DLD1 (cell line): ENCODE results near the gene PRTFDC1.
"Not testable (repeated sequence)": the region's sequence is repeated elsewhere in the genome, so short reads cannot be mapped to it uniquely, and the experiment has no call there.

Source experiments
- in situ Hi-C: cut with HindIII; loops from 2 replicates; pipeline ENCODE4 v1.10.0; 2017; ENCODE audit warnings: low sequenced_read_pairs

Gene PRTFDC1

DNA sequence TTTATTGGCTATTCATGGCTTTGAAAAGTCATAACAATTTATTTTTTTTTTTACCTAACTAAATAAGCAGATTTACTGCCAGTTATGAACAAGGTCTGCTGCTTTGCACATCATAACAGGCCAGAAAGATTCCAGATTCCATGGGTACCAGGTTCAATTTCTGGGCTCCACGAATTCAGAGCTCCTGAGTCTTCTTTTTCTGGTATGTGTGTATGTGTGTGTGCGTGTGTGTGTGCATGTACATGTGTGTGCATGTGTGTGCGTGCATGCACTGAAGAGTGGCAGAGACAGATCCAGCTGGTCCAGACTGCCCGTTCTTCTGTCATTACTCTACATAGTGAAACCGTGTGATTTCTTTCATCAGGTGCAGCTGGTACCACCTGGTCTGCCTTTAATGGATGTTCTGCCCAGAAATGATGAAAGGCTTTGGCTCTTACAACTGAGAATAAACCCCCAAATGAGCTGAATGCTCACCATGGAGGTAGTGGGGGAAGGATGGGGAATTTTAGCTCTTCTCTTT, 14.6 kb upstream of the PRTFDC1 start:
- in situ Hi-C loops: no loop called here

GRCh38 chr10:24965051-24965450, 12.6 kb upstream of the PRTFDC1 start:
- in situ Hi-C loops: no loop called here

GRCh38 chr10:24963521-24964041, 11.2 kb upstream of the PRTFDC1 start:
- in situ Hi-C loops: no loop called here

- in situ Hi-C loops: no loop called here
Observed at GRCh38 chr10:24962995-24963394, 10.6 kb upstream of the PRTFDC1 start.

DNA sequence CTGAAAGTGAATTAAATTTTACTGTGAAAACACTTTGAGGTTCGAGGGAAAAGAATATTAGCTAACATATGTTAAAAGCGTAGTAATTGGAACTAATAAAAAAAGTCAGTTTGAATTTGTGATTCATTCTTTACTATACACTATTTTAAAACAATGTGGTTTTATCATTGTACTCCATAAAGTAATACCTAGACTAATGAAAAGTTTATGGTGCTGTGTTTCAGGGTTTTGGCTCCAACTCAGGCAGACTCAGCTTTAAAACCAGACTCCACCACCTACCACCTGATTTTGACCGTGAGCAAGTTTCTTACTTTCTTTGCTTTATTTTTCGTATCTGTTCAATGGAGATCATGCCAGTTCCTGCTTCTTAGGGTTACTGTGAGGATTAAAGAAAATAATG, 9.2 kb upstream of the PRTFDC1 start:
- in situ Hi-C loops: no loop called here

DNA sequence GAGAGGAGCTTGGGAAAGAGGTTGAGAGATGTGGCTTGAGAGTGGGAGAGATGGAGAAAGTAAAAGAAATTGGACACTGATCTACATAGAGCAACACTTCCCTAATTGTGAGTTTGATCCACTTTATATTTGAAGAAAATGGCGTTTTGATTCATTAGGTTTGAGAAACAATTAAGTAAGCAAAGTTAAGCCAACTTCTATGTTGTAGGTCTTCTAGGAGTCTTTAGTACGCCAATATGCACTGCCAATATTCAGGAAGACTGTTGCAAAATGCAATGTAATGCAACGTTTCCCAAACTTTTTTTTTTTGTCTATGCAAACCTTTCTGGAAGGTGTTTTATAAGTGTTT, 7.0 kb upstream of the PRTFDC1 start:
- in situ Hi-C loops: no loop called here

DNA sequence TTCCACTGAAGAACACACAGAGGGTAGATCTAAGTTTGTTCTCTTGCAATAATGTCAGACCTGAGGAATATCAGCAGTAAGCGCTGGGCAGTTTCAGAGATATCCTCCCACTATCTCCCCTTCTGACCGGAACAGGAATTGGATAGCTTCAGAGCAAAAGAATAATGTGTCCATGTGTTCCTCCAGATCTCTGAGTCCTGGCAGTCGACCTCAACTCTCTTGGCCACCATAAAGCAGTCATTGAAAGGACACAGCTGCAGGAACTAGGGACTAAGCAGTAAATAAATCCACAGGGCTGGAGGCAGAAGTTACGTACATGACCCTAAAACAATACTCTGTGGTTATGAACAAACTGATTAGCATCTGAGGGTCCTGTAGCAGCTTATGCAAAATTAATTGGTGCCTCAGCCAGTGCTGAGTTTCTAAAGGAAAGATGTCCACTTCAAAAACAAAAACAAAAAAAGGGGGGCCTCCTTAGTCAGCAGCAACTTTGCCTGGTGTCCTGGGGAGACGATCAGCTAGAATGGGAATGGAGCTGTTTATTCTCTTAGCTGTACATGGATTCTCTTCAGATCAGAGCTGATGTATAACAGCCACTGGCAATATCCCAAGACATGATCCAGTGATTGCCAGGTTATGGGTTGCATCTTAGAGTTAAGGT, 6.4 kb upstream of the PRTFDC1 start:
- in situ Hi-C loops: no loop called here

DNA sequence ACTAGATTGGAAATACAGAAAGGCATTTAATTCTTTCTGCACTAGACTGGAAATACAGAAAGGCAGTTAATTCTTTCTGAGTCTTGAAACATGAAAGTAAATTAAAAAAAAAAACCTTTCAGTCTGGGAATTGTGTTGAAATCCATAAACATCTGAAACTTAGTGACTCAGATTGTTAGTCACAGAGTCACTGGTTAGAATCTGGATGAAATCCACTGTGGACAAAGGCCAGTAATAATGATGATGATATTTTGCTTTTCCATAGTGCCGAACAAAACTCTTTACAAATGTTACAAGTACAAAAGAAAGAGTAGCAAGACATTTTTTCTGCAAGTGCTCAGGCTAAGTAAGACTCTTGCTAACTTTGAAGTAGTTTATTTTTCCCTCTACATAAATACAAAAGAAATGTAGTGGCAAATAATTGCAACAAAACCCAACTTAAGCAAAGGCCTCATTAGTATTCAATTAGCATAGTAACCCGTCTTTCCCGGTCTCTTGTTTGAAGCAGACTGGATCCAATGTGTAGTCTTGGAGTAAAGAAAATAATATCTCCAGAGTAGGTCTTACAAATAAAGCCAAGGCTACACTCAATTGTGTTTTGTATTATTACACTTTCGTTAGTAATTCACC, 5.8 kb upstream of the PRTFDC1 start:
- in situ Hi-C loops: no loop called here

GRCh38 chr10:24957624-24958051, 5.2 kb upstream of the PRTFDC1 start:
- in situ Hi-C loops: not testable (repeated sequence)

- in situ Hi-C loops: no loop called here
Observed at GRCh38 chr10:24953675-24954074, 1.3 kb upstream of the PRTFDC1 start.

- in situ Hi-C loops: no loop called here
Observed at GRCh38 chr10:24952707-24953645, 570 bp upstream of the PRTFDC1 start.

DNA sequence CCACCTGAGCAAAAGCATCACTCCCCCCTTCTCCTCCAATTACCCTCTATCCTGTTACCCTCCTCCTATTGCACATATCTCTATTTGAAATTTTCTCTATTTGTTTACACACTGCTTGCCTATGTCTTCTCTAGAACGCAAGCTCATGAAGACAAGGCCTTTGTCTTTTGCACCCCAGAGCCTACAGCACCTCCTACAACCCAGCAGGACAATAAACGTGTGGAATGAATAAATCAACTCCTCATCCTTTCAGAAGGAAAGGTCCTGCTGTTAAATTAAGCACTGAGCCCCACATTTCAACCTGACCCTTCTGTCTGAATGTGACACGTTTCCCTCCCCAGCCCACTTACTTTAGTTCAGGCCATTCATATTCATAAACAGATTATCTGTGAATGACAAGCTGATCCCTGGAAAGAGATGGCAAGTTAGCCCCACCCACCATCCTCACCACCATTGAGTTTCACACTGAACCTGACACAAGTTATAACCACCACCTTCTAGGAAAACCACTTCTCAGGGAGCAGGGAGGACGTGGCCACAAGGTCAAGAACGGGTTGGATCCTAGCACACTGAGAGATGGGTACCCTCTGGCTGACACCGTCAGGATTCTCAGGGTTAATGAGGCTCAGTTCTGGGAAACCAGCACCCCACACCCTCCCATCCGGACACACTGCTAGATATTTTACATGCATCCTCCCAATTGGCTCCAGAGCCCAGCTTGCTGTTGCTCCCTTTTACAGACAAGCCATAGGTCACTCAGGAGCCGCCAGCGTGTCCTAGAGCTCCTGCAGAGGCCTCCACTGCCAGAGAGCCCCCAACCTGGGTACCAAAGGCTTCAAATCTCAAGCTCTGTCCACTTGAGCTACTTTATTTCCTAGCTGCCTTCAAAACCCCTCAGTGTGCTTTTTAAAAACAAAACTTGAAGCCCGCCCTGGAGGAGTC, 934 bp downstream of the PRTFDC1 start:
- in situ Hi-C loops: no loop called here

GRCh38 chr10:24950439-24950838, 2.0 kb downstream of the PRTFDC1 start:
- in situ Hi-C loops: no loop called here

DNA sequence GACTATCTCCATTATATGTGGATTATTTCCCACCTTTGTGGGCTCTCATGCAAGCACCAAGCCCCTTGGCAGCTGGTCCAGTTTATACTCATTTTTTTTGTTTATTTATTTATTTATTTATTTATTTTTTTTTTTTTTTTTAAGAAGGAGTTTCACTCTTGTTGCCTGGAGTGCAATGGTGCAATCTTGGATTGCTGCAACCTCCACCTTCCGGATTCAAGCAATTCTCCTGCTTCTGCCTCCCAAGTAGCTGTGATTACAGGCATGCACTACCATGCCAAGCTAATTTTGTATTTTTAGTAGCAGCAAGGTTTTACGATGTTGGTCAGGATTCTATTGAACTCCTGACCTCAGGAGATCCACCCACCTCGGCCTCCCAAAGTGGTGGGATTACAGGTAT, 2.8 kb downstream of the PRTFDC1 start:
- in situ Hi-C loops: no loop called here

GRCh38 chr10:24947304-24948097, 4.9 kb downstream of the PRTFDC1 start:
- in situ Hi-C loops: no loop called here

DNA sequence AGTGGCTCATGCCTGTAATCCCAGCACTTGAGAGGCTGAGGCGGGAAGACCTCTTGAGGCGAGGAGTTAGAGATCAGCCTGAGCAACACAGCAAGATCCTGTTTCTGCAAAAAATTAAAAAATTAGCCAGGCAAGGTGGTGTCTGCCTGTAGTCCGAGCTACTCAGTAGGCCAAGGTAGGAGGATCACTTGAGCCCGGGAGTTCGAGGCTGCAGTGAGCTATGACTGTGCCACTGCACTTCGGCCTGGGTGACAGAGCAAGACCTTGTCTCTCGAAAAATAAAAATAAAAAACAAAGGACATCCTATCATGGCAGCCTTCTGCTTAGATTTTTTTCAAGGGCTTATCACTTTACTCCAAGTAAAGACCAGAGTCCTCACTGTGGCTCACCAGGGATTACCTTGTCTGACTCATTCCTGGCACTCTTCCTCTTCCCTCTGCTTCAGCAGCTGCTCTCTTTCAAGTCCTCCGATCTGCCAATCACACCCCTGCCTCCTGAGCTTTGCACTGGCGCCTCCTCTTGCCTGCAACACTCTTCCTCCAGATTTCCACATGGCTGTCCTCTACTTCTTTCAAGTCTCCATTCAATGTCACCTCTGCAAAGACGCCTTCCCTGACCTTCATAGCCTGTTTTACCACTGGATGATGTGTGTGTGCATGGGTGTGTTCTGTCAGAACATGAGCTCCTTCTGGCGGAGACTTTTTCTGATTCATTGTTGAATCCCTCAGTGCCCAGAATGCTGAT, 7.7 kb downstream of the PRTFDC1 start:
- in situ Hi-C loops: no loop called here

DNA sequence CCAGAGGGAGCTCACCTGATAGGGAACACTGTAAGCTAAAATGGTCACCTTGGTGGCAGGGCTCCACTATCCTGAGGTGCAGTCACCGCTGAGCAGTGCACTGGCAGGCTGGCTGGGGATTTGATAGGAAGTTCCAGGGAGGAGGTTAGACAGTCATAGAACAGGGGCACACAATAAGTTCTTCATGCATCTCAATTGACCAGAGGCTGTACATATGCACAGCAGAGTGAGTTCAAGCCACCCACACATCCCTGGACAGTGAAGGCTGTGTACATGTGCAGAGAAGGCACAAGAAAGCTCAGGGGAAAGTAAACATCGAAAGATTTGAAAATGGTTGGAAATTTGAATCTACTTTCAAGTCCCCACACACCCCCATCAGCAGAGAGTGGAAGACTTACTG, 13.9 kb downstream of the PRTFDC1 start:
- in situ Hi-C loops: no loop called here

GRCh38 chr10:24938076-24938475, 14.3 kb downstream of the PRTFDC1 start:
- in situ Hi-C loops: no loop called here
